Panc1 (cell line): Measurements from ENCODE around the gene RAB3IL1. TPM values are rescaled to one million over a fixed set of nuclear protein-coding genes. Genes with fewer than 3 reads are reported as not detected.

ENCODE experiments used
- ATAC-seq: fragments of 200-7000 bp; cut with Tn5 transposase; 2 replicates; pipeline ENCODE4 v1.9.1; 2020; ENCODE audit warnings: mild to moderate bottlenecking, moderate library complexity
- BruUV-seq: library from RNA; stranded (reverse); fragments of 400-500 nt; replicated peaks from 2 replicates; lab custom pipeline; 2021; lab: Mats Ljungman, UMichigan
- CTCF ChIA-PET: fragments of 300-600 bp; sonication (Branson Sonifier 250); formaldehyde crosslinking; loops from one replicate; lab custom pipeline; 2022; ENCODE audit warnings: antibody characterized with exemption; lab: Charles Lee
- POLR2A ChIA-PET: fragments of 300-600 bp; sonication (Branson Sonifier 250); formaldehyde crosslinking; loops from one replicate; lab custom pipeline; 2022; ENCODE audit warnings: antibody characterized with exemption; lab: Charles Lee
- DNase-seq: peaks from one replicate; pipeline ENCODE4 v3.0.0-alpha.2; 2010; ENCODE audit warnings: low read depth, low spot score
- H3K27ac ChIP-seq: 2 replicates; pipeline ENCODE4 v1.5.1; 2011; ENCODE audit warnings: mild to moderate bottlenecking, low read length, inconsistent platforms
- H3K27me3 ChIP-seq: fragments of 200-500 bp; sonication (Bioruptor generic); 2 replicates; pipeline ENCODE4 v1.6.0; 2014; ENCODE audit warnings: low read length, inconsistent platforms; ENCODE audit not compliant: control insufficient read depth, insufficient read depth
- H3K36me3 ChIP-seq: fragments of 200-500 bp; sonication (Bioruptor generic); 2 replicates; pipeline ENCODE4 v1.5.1; 2014; ENCODE audit warnings: inconsistent platforms, mild to moderate bottlenecking, low read length, moderate library complexity; ENCODE audit not compliant: control insufficient read depth, insufficient read depth
- H3K4me1 ChIP-seq: 2 replicates; pipeline ENCODE4 v1.5.1; 2011; ENCODE audit warnings: inconsistent platforms, mild to moderate bottlenecking, low read length, moderate library complexity; ENCODE audit not compliant: control insufficient read depth, insufficient read depth
- H3K4me3 ChIP-seq, 2 experiments: 2 replicates each; pipeline ENCODE4 v1.5.1; 2011 to 2012; ENCODE audit warnings: low read depth in 2 of 2, low read length in 2 of 2, mild to moderate bottlenecking in 2 of 2, inconsistent platforms in 1 of 2, moderate library complexity in 1 of 2
- H3K9me3 ChIP-seq: fragments of 200-500 bp; sonication (Bioruptor generic); 2 replicates; pipeline ENCODE4 v1.5.1; 2014; ENCODE audit warnings: low read depth, mild to moderate bottlenecking, inconsistent platforms, low read length, moderate library complexity; ENCODE audit not compliant: control insufficient read depth, insufficient read depth
- POLR2AphosphoS5 ChIP-seq: IDR thresholded peaks from 2 replicates; pipeline ENCODE4 v1.6.1; 2012; ENCODE audit warnings: mild to moderate bottlenecking, low read depth, low read length, moderate library complexity
- SIN3A ChIP-seq: IDR thresholded peaks from 2 replicates; pipeline ENCODE4 v1.6.1; 2012; ENCODE audit warnings: low read depth, mild to moderate bottlenecking, low read length, moderate library complexity, borderline replicate concordance; ENCODE audit not compliant: insufficient read depth
- TCF7L2 ChIP-seq: IDR thresholded peaks from 2 replicates; pipeline ENCODE4 v1.6.1; 2011; ENCODE audit warnings: mild to moderate bottlenecking, low read depth, low read length, inconsistent platforms
- in situ Hi-C: cut with HindIII; loops from 2 replicates; pipeline ENCODE4 v1.10.0; 2016; ENCODE audit warnings: low sequenced_read_pairs, low pct_unique_long_range_greater_than_20kb
- intact Hi-C: fragments of 100-400 bp; cut with micrococcal nuclease; formaldehyde crosslinking; loops from one replicate; pipeline ENCODE4 v1.10.0; 2022; ENCODE audit not compliant: unreplicated experiment
- total RNA-seq: library from RNA; stranded (reverse); gene quantifications from one replicate; pipeline ENCODE4 v1.2.1, GENCODE V29; 2021; ENCODE audit not compliant: unreplicated experiment
- TF ChIP-seq, protein P1 (sequence below), 2 experiments: IDR thresholded peaks; 2 replicates each; pipeline ENCODE4 v1.6.1; 2011 to 2012; ENCODE audit warnings: low read depth in 2 of 2, control low read depth in 1 of 2, low read length in 1 of 2, mild to moderate bottlenecking in 1 of 2, moderate library complexity in 1 of 2; ENCODE audit not compliant: insufficient read depth in 1 of 2
- TF ChIP-seq, protein P2 (sequence below): fragments of 450-650 bp; IDR thresholded peaks from 2 replicates; pipeline ENCODE4 v1.5.1; 2017; ENCODE audit warnings: mild to moderate bottlenecking

The RAB3IL1 gene
- total RNA-seq, 1 experiment from 2014 or later, result 8.9 TPM

DNA sequence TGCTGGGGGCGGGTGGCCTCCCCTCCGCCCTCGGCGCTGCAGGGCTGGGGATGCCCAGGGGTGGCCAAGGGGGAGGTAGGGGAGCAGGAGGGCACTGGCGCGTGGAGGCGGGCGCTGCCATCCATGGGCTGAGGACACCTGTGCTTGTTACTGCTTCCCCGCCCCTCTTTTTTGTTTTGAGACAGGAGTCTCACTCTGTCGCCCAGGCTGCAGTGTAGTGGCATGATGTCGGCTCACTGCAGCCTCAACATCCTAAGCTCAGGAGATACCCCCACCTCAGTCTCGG is 25.3 kb downstream of the RAB3IL1 start:
- DNase-seq (no peak), ATAC-seq (peak; percentile 32)
- H3K9me3 ChIP-seq, result no peaks in the 10 kb centered on the region
- in situ Hi-C loops (no loop called here), intact Hi-C loops (no loop called here)
- ChIA-PET CTCF (interaction anchor here (0.5 kb wide), 1 partner anchor 22 kb away, joined by 3 read pairs; no protein-coding TSS in a partner anchor), POLR2A (no interaction called here)
- peaks cover 8% of the 10 kb centered on the region for H3K4me1 ChIP-seq
- TF ChIP-seq, protein P1, sequence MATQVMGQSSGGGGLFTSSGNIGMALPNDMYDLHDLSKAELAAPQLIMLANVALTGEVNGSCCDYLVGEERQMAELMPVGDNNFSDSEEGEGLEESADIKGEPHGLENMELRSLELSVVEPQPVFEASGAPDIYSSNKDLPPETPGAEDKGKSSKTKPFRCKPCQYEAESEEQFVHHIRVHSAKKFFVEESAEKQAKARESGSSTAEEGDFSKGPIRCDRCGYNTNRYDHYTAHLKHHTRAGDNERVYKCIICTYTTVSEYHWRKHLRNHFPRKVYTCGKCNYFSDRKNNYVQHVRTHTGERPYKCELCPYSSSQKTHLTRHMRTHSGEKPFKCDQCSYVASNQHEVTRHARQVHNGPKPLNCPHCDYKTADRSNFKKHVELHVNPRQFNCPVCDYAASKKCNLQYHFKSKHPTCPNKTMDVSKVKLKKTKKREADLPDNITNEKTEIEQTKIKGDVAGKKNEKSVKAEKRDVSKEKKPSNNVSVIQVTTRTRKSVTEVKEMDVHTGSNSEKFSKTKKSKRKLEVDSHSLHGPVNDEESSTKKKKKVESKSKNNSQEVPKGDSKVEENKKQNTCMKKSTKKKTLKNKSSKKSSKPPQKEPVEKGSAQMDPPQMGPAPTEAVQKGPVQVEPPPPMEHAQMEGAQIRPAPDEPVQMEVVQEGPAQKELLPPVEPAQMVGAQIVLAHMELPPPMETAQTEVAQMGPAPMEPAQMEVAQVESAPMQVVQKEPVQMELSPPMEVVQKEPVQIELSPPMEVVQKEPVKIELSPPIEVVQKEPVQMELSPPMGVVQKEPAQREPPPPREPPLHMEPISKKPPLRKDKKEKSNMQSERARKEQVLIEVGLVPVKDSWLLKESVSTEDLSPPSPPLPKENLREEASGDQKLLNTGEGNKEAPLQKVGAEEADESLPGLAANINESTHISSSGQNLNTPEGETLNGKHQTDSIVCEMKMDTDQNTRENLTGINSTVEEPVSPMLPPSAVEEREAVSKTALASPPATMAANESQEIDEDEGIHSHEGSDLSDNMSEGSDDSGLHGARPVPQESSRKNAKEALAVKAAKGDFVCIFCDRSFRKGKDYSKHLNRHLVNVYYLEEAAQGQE (IDR thresholded peaks at IDR 0.05; ENCODE audit: insufficient read depth in 1 of 2, low read depth in 2 of 2, low read length in 1 of 2), result no peak
- TF ChIP-seq TCF7L2 (no peak), SIN3A (no peak)
- H3K27ac ChIP-seq, result no peak overlapping the region
- H3K4me3 ChIP-seq, result peak overlapping the region; percentile 58 to 73
- BruUV-seq, result no TSS peak
- no peaks in the 10 kb centered on the region for H3K27me3 ChIP-seq
- no peaks in the 10 kb centered on the region for H3K36me3 ChIP-seq

DNA sequence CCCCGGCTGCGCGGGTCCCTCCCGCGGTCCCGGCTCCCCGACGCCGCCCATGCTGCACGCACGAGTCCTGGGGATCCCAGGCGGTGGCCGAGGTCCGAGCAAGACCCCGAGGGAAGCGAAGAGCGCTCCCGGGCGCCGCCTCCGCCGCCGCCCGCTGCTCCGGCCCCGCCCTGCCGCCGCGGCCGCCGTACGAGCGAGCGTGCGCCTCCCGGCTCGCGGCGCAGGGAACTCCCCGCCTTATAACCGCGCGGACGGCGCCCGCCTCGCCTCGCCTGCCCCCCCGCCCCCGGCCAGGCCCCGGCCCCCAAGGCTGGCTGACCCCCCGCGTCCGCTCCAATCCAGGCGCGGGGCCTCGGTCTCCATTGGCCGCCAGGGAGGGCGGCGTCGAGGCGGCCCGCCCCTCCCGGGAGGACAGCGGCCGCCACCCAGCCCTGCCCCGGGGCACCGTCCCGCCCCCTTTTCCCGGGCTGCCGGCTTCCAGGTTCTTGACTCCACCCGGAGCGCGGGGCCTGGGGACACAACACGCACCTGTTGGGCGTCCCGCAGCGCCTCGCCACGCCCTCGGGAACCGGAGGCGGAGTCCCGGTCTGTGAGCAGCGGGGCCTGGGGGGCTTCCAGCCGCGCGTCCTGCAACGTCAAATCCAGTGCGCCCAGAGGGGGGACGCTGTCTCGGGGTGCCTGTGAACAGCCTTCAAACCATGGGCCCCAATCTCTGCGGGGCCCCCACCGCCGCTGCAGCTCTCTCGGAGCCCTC is 25.9 kb downstream of the RAB3IL1 start, which contains the start of gene FADS3:
FADS3 (minus strand) TSS at position 215 of the 754 bp plus-strand sequence; CDS start at position 51, 164 bp downstream.
- POLR2A ChIA-PET, result interaction anchor here (0.5 kb wide), 1 partner anchor 99 kb away, joined by 4 read pairs; the partner anchor contains the start of genes FEN1 and TMEM258
- in situ Hi-C loops (no loop called here), intact Hi-C loops (no loop called here)
- CTCF ChIA-PET, result no interaction called here
- Histone ChIP-seq H3K9me3 (no peaks in the 10 kb centered on the region), H3K4me3 (peak within 1 kb of the TSS; percentile 63 to 73), H3K27ac (peak within 1 kb of the TSS; percentile 44; the same call in 1 of the 2 replicates), H3K36me3 (no peaks in the 10 kb centered on the region), H3K27me3 (no peaks in the 10 kb centered on the region), H3K4me1 (peaks cover 8% of the 10 kb centered on the region)
- DNase-seq, result no peak
- ATAC-seq, result peak; percentile 93
- TF ChIP-seq SIN3A, result no peak
- TF ChIP-seq, protein P1 (IDR thresholded peaks at IDR 0.05; ENCODE audit: insufficient read depth in 1 of 2, low read depth in 2 of 2, low read length in 1 of 2), result no peak
- no peak for TF ChIP-seq POLR2AphosphoS5
- TF ChIP-seq, protein P2, sequence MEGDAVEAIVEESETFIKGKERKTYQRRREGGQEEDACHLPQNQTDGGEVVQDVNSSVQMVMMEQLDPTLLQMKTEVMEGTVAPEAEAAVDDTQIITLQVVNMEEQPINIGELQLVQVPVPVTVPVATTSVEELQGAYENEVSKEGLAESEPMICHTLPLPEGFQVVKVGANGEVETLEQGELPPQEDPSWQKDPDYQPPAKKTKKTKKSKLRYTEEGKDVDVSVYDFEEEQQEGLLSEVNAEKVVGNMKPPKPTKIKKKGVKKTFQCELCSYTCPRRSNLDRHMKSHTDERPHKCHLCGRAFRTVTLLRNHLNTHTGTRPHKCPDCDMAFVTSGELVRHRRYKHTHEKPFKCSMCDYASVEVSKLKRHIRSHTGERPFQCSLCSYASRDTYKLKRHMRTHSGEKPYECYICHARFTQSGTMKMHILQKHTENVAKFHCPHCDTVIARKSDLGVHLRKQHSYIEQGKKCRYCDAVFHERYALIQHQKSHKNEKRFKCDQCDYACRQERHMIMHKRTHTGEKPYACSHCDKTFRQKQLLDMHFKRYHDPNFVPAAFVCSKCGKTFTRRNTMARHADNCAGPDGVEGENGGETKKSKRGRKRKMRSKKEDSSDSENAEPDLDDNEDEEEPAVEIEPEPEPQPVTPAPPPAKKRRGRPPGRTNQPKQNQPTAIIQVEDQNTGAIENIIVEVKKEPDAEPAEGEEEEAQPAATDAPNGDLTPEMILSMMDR, result no peak
- TF ChIP-seq TCF7L2, result no peak
- BruUV-seq, result no TSS peak
